CD4-positive, alpha-beta T cell treated with Interleukin-17A for 1 hour (primary cell): ENCODE measurements around the gene SLC2A1.

Experiments
- DNase-seq: peaks from one replicate; pipeline ENCODE4 v3.0.0-alpha.2; 2020

Gene SLC2A1

GRCh38 chr1:42887366-42887765 is 71.3 kb downstream of the SLC2A1 start:
- DNase-seq, result no peak

- no peak for DNase-seq
Observed at GRCh38 chr1:42886800-42887199, 71.9 kb downstream of the SLC2A1 start.

GRCh38 chr1:42886046-42886739 is 72.5 kb downstream of the SLC2A1 start:
- DNase-seq, result no peak

GRCh38 chr1:42880384-42880783 is 78.3 kb downstream of the SLC2A1 start:
- no peak for DNase-seq

GRCh38 chr1:42877380-42877779 is 81.3 kb downstream of the SLC2A1 start:
- no peak for DNase-seq

GRCh38 chr1:42876009-42876408 is 82.7 kb downstream of the SLC2A1 start:
- DNase-seq, result no peak
